NCI-H69 (cell line): ENCODE data around the gene CCDC33.

Experiments used
- DNase-seq: peaks from one replicate; lab custom pipeline; 2025; lab: John Stamatoyannopoulos, UW

Gene CCDC33

GRCh38 chr15:74314795-74315438 lies 78.8 kb downstream of the CCDC33 start:
- peak; percentile 45 for DNase-seq

GRCh38 chr15:74315626-74316025 lies 79.5 kb downstream of the CCDC33 start:
- DNase-seq, result peak; percentile 31

GRCh38 chr15:74316141-74316540 lies 80.0 kb downstream of the CCDC33 start:
- peak; percentile 18 for DNase-seq

GRCh38 chr15:74317820-74318375 lies 81.8 kb downstream of the CCDC33 start:
- DNase-seq, result peak; percentile 92

GRCh38 chr15:74318376-74319137 lies 82.4 kb downstream of the CCDC33 start:
- DNase-seq, result peak; percentile 92

- no peak for DNase-seq
Measured at GRCh38 chr15:74319138-74319460, 83.0 kb downstream of the CCDC33 start.

GRCh38 chr15:74319596-74320351 lies 83.6 kb downstream of the CCDC33 start:
- DNase-seq, result peak; percentile 93

GRCh38 chr15:74320352-74321247 lies 84.5 kb downstream of the CCDC33 start:
- peak; percentile 81 for DNase-seq

GRCh38 chr15:74322558-74323180 lies 86.5 kb downstream of the CCDC33 start:
- peak; percentile 81 for DNase-seq

- no peak for DNase-seq
Measured at GRCh38 chr15:74324714-74325113, 88.6 kb downstream of the CCDC33 start.

- no peak for DNase-seq
Measured at GRCh38 chr15:74326746-74327145, 90.6 kb downstream of the CCDC33 start.

- DNase-seq, result peak; percentile 37
Measured at GRCh38 chr15:74327756-74328155, 91.6 kb downstream of the CCDC33 start.

- DNase-seq, result peak; percentile 92
Measured at GRCh38 chr15:74328331-74329056, 92.4 kb downstream of the CCDC33 start.

GRCh38 chr15:74330861-74331408 lies 94.8 kb downstream of the CCDC33 start:
- DNase-seq, result no peak

- no peak for DNase-seq
Measured at GRCh38 chr15:74332011-74332410, 95.9 kb downstream of the CCDC33 start.

- DNase-seq, result no peak
Measured at GRCh38 chr15:74332611-74333010, 96.5 kb downstream of the CCDC33 start.

- DNase-seq, result no peak
Measured at GRCh38 chr15:74333093-74333492, 97.0 kb downstream of the CCDC33 start.

- no peak for DNase-seq
Measured at GRCh38 chr15:74333662-74334061, 97.5 kb downstream of the CCDC33 start.

GRCh38 chr15:74334127-74334526 lies 98.0 kb downstream of the CCDC33 start:
- no peak for DNase-seq

- no peak for DNase-seq
Measured at GRCh38 chr15:74335396-74335795, 99.3 kb downstream of the CCDC33 start.
